Measurements from ENCODE around the gene ANKS1B. TPM values are rescaled to one million over a fixed set of nuclear protein-coding genes. Genes with fewer than 3 reads are reported as not detected.

ANKS1B gene
- total and polyA plus RNA-seq, 2 of the 4 experiments (the other 2 are of a cell fraction) = 0.17 to 0.18 TPM

DNA sequence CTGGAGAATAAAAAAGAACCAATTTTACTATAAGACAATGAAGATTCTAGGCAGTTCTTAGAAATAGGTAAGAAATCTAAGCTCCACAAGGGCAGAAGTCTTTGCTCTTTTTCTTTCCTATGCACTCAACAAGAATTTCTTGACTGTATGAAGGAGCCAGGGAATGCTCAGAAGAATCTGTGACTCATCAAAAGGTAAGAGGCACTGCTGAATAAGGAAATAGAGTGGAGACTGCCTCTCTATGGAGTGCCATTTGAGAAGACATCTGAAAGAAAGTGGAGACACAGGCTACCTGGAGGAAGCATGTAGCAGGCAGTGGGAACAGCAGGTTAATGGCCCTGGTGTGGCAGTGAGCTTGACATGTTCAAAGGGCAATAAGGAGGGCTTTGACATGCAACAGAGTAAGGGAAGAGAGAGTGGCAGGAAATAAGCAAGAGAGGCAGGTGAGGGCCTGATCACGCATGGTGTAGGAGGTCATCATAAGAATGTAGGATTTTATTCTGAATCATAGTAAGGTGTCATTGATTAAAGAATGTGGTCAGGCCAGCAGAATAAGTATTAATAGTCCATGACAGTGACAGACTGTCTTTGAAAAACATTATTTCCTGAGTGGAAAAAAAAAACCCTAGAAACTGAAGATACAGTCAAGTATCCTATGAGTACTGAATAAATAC lies 783.9 kb downstream of the ANKS1B start:
- Histone ChIP-seq H3K4ac (ENCODE audit: low read depth, low read length) (no peak overlapping the region), H3K4me1 (ENCODE audit: control insufficient read depth, insufficient read depth, low read length) (no peaks in the 10 kb centered on the region), H3K9ac (ENCODE audit: low read depth, low read length) (no peak overlapping the region), H3K18ac (ENCODE audit: low read depth, low read length) (no peak overlapping the region), H4K8ac (ENCODE audit: low read depth in 2 of 2, low read length in 2 of 2) (no peak overlapping the region), H4K91ac (ENCODE audit: insufficient read depth, low read depth, low read length) (no peak overlapping the region), H3K27me3 (ENCODE audit: control insufficient read depth, insufficient read depth, low read length) (no peaks in the 10 kb centered on the region), H2BK120ac (ENCODE audit: low read depth, low read length) (no peak overlapping the region), H3K9me3 (ENCODE audit: control insufficient read depth, insufficient read depth, low read length) (peaks cover 5% of the 10 kb centered on the region; the same call in 1 of the 2 replicates), H3K4me2 (ENCODE audit: low read depth, low read length) (no peak overlapping the region), H3K79me1 (ENCODE audit: low read depth in 1 of 2, low read length in 2 of 2) (no peaks in the 10 kb centered on the region), H4K5ac (ENCODE audit: low read depth, low read length) (no peak overlapping the region), H2BK5ac (ENCODE audit: low read depth, low read length, poor library complexity, severe bottlenecking) (no peak overlapping the region), H2BK20ac (ENCODE audit: low read depth, low read length) (no peak overlapping the region), H3K56ac (ENCODE audit: extremely low read depth, insufficient read depth, low read length) (no peak overlapping the region), H3K36me3 (ENCODE audit: control insufficient read depth, insufficient read depth, low read length) (no peaks in the 10 kb centered on the region), H3K4me3 (ENCODE audit: insufficient read depth, low read depth, low read length) (no peak overlapping the region), H2AK9ac (replicated peaks; ENCODE audit: low read depth, low read length, poor library complexity) (no peak overlapping the region), H3K14ac (replicated peaks; ENCODE audit: low read depth, low read length) (no peak overlapping the region), H3K9me1 (ENCODE audit: insufficient read depth, low read length) (no peaks in the 10 kb centered on the region), H4K20me1 (ENCODE audit: insufficient read depth, low read length) (no peaks in the 10 kb centered on the region), H2AFZ (replicated peaks; ENCODE audit: low read length, poor library complexity) (no peak overlapping the region), H2AK5ac (ENCODE audit: low read depth, low read length) (no peak overlapping the region), H3K23ac (ENCODE audit: low read depth, low read length) (no peak overlapping the region), H2BK15ac (ENCODE audit: low read depth, low read length) (no peak overlapping the region), H3K27ac (ENCODE audit: insufficient read depth, low read length) (no peak overlapping the region)
- no CpG with 5 or more reads among the region's 1 CpG for WGBS, 2 experiments (ENCODE audit: extremely low coverage in 2 of 2, insufficient read length in 1 of 2)
- ATAC-seq (ENCODE audit: low read depth) = no peak
- DNase-seq = no peak
- POLR2A ChIA-PET (ENCODE audit: unreplicated experiment) = no interaction called here
- no peak for TF ChIP-seq SMC3 (IDR thresholded peaks at IDR 0.05; ENCODE audit: low read depth, low read length)
- TF ChIP-seq, protein P1, sequence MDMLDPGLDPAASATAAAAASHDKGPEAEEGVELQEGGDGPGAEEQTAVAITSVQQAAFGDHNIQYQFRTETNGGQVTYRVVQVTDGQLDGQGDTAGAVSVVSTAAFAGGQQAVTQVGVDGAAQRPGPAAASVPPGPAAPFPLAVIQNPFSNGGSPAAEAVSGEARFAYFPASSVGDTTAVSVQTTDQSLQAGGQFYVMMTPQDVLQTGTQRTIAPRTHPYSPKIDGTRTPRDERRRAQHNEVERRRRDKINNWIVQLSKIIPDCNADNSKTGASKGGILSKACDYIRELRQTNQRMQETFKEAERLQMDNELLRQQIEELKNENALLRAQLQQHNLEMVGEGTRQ (IDR thresholded peaks at IDR 0.05; ENCODE audit: low read depth, low read length) = no peak
- TF ChIP-seq, protein P2, sequence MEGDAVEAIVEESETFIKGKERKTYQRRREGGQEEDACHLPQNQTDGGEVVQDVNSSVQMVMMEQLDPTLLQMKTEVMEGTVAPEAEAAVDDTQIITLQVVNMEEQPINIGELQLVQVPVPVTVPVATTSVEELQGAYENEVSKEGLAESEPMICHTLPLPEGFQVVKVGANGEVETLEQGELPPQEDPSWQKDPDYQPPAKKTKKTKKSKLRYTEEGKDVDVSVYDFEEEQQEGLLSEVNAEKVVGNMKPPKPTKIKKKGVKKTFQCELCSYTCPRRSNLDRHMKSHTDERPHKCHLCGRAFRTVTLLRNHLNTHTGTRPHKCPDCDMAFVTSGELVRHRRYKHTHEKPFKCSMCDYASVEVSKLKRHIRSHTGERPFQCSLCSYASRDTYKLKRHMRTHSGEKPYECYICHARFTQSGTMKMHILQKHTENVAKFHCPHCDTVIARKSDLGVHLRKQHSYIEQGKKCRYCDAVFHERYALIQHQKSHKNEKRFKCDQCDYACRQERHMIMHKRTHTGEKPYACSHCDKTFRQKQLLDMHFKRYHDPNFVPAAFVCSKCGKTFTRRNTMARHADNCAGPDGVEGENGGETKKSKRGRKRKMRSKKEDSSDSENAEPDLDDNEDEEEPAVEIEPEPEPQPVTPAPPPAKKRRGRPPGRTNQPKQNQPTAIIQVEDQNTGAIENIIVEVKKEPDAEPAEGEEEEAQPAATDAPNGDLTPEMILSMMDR (conservative IDR thresholded peaks at IDR 0.05; ENCODE audit: low read depth, low read length) = no peak
- CTCF ChIA-PET = no interaction called here
- BruUV-seq (replicated peaks) = no TSS peak
- intact Hi-C loops (cut with micrococcal nuclease) (no loop called here), dilution Hi-C loops (cut with HindIII; ENCODE audit: low sequenced_read_pairs, unreplicated experiment) (no loop called here), in situ Hi-C loops (cut with MboI; ENCODE audit: low sequenced_read_pairs) (no loop called here)

Data from IMR-90 (cell line).